Measurements from ENCODE around the gene B4GALNT3. TPM values are rescaled to one million over a fixed set of nuclear protein-coding genes. Genes with fewer than 3 reads are reported as not detected.

B4GALNT3 gene
- total RNA-seq, 1 donor: 0.10 TPM

GRCh38 chr12:532908-533565 is 73.3 kb downstream of the B4GALNT3 start:
- no peaks in the 10 kb centered on the region for H3K4me1 ChIP-seq (ENCODE audit: insufficient read depth, low read length)
- no peak overlapping the region for H3K4me3 ChIP-seq (ENCODE audit: low read length)
- H3K27me3 ChIP-seq (ENCODE audit: insufficient read depth, low read length): no peaks in the 10 kb centered on the region
- peaks cover 7% of the 10 kb centered on the region for H3K9me3 ChIP-seq (ENCODE audit: low read depth, low read length)

GRCh38 chr12:533718-534117 is 74.0 kb downstream of the B4GALNT3 start:
- H3K9me3 ChIP-seq (ENCODE audit: low read depth, low read length): peaks cover 7% of the 10 kb centered on the region
- H3K4me1 ChIP-seq (ENCODE audit: insufficient read depth, low read length): peaks cover 6% of the 10 kb centered on the region
- H3K4me3 ChIP-seq (ENCODE audit: low read length): no peak overlapping the region
- no peaks in the 10 kb centered on the region for H3K27me3 ChIP-seq (ENCODE audit: insufficient read depth, low read length)

- Histone ChIP-seq H3K27me3 (ENCODE audit: insufficient read depth, low read length) (no peaks in the 10 kb centered on the region), H3K4me3 (ENCODE audit: low read length) (no peak overlapping the region)
Measured at GRCh38 chr12:534216-534615, 74.5 kb downstream of the B4GALNT3 start.

GRCh38 chr12:535396-535795 is 75.7 kb downstream of the B4GALNT3 start:
- H3K4me1 ChIP-seq (ENCODE audit: insufficient read depth, low read length): peaks cover 20% of the 10 kb centered on the region

More at GRCh38 chr12:534216-534615, 74.5 kb downstream of the B4GALNT3 start:
- H3K9me3 ChIP-seq (ENCODE audit: low read depth, low read length): peaks cover 7% of the 10 kb centered on the region
- peaks cover 11% of the 10 kb centered on the region for H3K4me1 ChIP-seq (ENCODE audit: insufficient read depth, low read length)

GRCh38 chr12:536751-537245 is 77.1 kb downstream of the B4GALNT3 start:
- H3K4me3 ChIP-seq (ENCODE audit: low read length): no peak overlapping the region
- no peaks in the 10 kb centered on the region for H3K9me3 ChIP-seq (ENCODE audit: low read depth, low read length)
- H3K4me1 ChIP-seq (ENCODE audit: insufficient read depth, low read length): peaks cover 20% of the 10 kb centered on the region
- no peaks in the 10 kb centered on the region for H3K27me3 ChIP-seq (ENCODE audit: insufficient read depth, low read length)

More at GRCh38 chr12:535396-535795, 75.7 kb downstream of the B4GALNT3 start:
- Histone ChIP-seq H3K4me3 (ENCODE audit: low read length) (no peak overlapping the region), H3K27me3 (ENCODE audit: insufficient read depth, low read length) (no peaks in the 10 kb centered on the region), H3K9me3 (ENCODE audit: low read depth, low read length) (no peaks in the 10 kb centered on the region)

- Histone ChIP-seq H3K9me3 (ENCODE audit: low read depth, low read length) (no peaks in the 10 kb centered on the region), H3K4me1 (ENCODE audit: insufficient read depth, low read length) (peaks cover 20% of the 10 kb centered on the region), H3K4me3 (ENCODE audit: low read length) (no peak overlapping the region), H3K27me3 (ENCODE audit: insufficient read depth, low read length) (no peaks in the 10 kb centered on the region)
Measured at GRCh38 chr12:537772-538171, 78.0 kb downstream of the B4GALNT3 start.

GRCh38 chr12:538731-539539 is 79.2 kb downstream of the B4GALNT3 start:
- Histone ChIP-seq H3K9me3 (ENCODE audit: low read depth, low read length) (no peaks in the 10 kb centered on the region), H3K4me1 (ENCODE audit: insufficient read depth, low read length) (peaks cover 20% of the 10 kb centered on the region), H3K27me3 (ENCODE audit: insufficient read depth, low read length) (no peaks in the 10 kb centered on the region), H3K4me3 (ENCODE audit: low read length) (no peak overlapping the region)

- Histone ChIP-seq H3K9me3 (ENCODE audit: low read depth, low read length) (no peaks in the 10 kb centered on the region), H3K4me1 (ENCODE audit: insufficient read depth, low read length) (peaks cover 20% of the 10 kb centered on the region), H3K4me3 (ENCODE audit: low read length) (no peak overlapping the region), H3K27me3 (ENCODE audit: insufficient read depth, low read length) (peaks cover 2% of the 10 kb centered on the region)
Measured at GRCh38 chr12:539540-540310, 80.0 kb downstream of the B4GALNT3 start.

GRCh38 chr12:541676-542324 is 82.1 kb downstream of the B4GALNT3 start:
- peaks cover 3% of the 10 kb centered on the region for H3K27me3 ChIP-seq (ENCODE audit: insufficient read depth, low read length)
- no peak overlapping the region for H3K4me3 ChIP-seq (ENCODE audit: low read length)
- no peaks in the 10 kb centered on the region for H3K9me3 ChIP-seq (ENCODE audit: low read depth, low read length)
- peaks cover 31% of the 10 kb centered on the region for H3K4me1 ChIP-seq (ENCODE audit: insufficient read depth, low read length)

GRCh38 chr12:542395-543113 is 82.8 kb downstream of the B4GALNT3 start:
- Histone ChIP-seq H3K4me1 (ENCODE audit: insufficient read depth, low read length) (peaks cover 34% of the 10 kb centered on the region), H3K4me3 (ENCODE audit: low read length) (no peak overlapping the region), H3K9me3 (ENCODE audit: low read depth, low read length) (no peaks in the 10 kb centered on the region), H3K27me3 (ENCODE audit: insufficient read depth, low read length) (peaks cover 3% of the 10 kb centered on the region)

- H3K4me1 ChIP-seq (ENCODE audit: insufficient read depth, low read length): peaks cover 34% of the 10 kb centered on the region
- no peak overlapping the region for H3K4me3 ChIP-seq (ENCODE audit: low read length)
- H3K9me3 ChIP-seq (ENCODE audit: low read depth, low read length): no peaks in the 10 kb centered on the region
- H3K27me3 ChIP-seq (ENCODE audit: insufficient read depth, low read length): peaks cover 3% of the 10 kb centered on the region
Measured at GRCh38 chr12:543114-543451, 83.3 kb downstream of the B4GALNT3 start.

GRCh38 chr12:544142-544541 is 84.4 kb downstream of the B4GALNT3 start:
- H3K27me3 ChIP-seq (ENCODE audit: insufficient read depth, low read length): peaks cover 3% of the 10 kb centered on the region
- no peaks in the 10 kb centered on the region for H3K9me3 ChIP-seq (ENCODE audit: low read depth, low read length)
- peaks cover 24% of the 10 kb centered on the region for H3K4me1 ChIP-seq (ENCODE audit: insufficient read depth, low read length)
- H3K4me3 ChIP-seq (ENCODE audit: low read length): no peak overlapping the region

- H3K9me3 ChIP-seq (ENCODE audit: low read depth, low read length): no peaks in the 10 kb centered on the region
- H3K4me1 ChIP-seq (ENCODE audit: insufficient read depth, low read length): peaks cover 16% of the 10 kb centered on the region
- no peak overlapping the region for H3K4me3 ChIP-seq (ENCODE audit: low read length)
- peaks cover 3% of the 10 kb centered on the region for H3K27me3 ChIP-seq (ENCODE audit: insufficient read depth, low read length)
Measured at GRCh38 chr12:544941-545635, 85.3 kb downstream of the B4GALNT3 start.

GRCh38 chr12:545835-546234 is 86.1 kb downstream of the B4GALNT3 start:
- Histone ChIP-seq H3K9me3 (ENCODE audit: low read depth, low read length) (no peaks in the 10 kb centered on the region), H3K4me3 (ENCODE audit: low read length) (no peak overlapping the region), H3K4me1 (ENCODE audit: insufficient read depth, low read length) (peaks cover 15% of the 10 kb centered on the region), H3K27me3 (ENCODE audit: insufficient read depth, low read length) (peaks cover 3% of the 10 kb centered on the region)

Data from mononuclear cell (primary cell).